HepG2 (cell line): Measurements from ENCODE around the gene CFAP43. TPM values are rescaled to one million over a fixed set of nuclear protein-coding genes. Genes with fewer than 3 reads are reported as not detected.

Experiments used
- HNRNPH1 ChIP-seq: fragments of 200-400 bp; formaldehyde crosslinking; optimal IDR thresholded peaks from 2 replicates; pipeline ENCODE3; 2017; ENCODE audit warnings: mild to moderate bottlenecking, low read depth, low read length
- MAFG ChIP-seq: sonication (generic); formaldehyde crosslinking; IDR thresholded peaks from 2 replicates; pipeline ENCODE4 v1.5.1; 2020; ENCODE audit warnings: mild to moderate bottlenecking, missing genetic modification reagents
- NFYC ChIP-seq: IDR thresholded peaks from 2 replicates; pipeline ENCODE4 v1.6.1; 2016; ENCODE audit warnings: missing genetic modification reagents, missing compliant biosample characterization
- RFX1 ChIP-seq: fragments of 450-650 bp; IDR thresholded peaks from 2 replicates; pipeline ENCODE4 v1.6.1; 2017
- RFX3 ChIP-seq: IDR thresholded peaks from 2 replicates; pipeline ENCODE4 v1.6.1; 2016; ENCODE audit warnings: missing biosample characterization, missing genetic modification reagents
- TEAD3 ChIP-seq: optimal IDR thresholded peaks from 2 replicates; pipeline ENCODE3; 2016; ENCODE audit warnings: borderline replicate concordance
- ZFX ChIP-seq: sonication (generic); formaldehyde crosslinking; IDR thresholded peaks from 2 replicates; pipeline ENCODE4 v1.4.0; 2020; ENCODE audit warnings: mild to moderate bottlenecking, low read depth, missing genetic modification reagents, moderate library complexity
- ZNF17 ChIP-seq: sonication (generic); formaldehyde crosslinking; IDR thresholded peaks from 2 replicates; pipeline ENCODE4 v1.5.0; 2020; ENCODE audit warnings: mild to moderate bottlenecking, missing genetic modification reagents
- ZNF230 ChIP-seq: sonication (generic); formaldehyde crosslinking; IDR thresholded peaks from 2 replicates; pipeline ENCODE4 v1.4.0; 2020; ENCODE audit warnings: mild to moderate bottlenecking, missing genetic modification reagents
- ZNF333 ChIP-seq: sonication (generic); formaldehyde crosslinking; IDR thresholded peaks from 2 replicates; pipeline ENCODE4 v1.4.0; 2020; ENCODE audit warnings: mild to moderate bottlenecking, missing genetic modification reagents, borderline replicate concordance
- ZNF468 ChIP-seq: sonication (generic); formaldehyde crosslinking; IDR thresholded peaks from 2 replicates; pipeline ENCODE4 v1.8.0; 2022; ENCODE audit warnings: mild to moderate bottlenecking, moderate library complexity, missing genetic modification reagents
- ZNF644 ChIP-seq: IDR thresholded peaks from 2 replicates; pipeline ENCODE4 v1.6.1; 2016; ENCODE audit warnings: low read depth
- ZNF775 ChIP-seq: sonication (generic); formaldehyde crosslinking; IDR thresholded peaks from 2 replicates; pipeline ENCODE4 v1.4.0; 2020; ENCODE audit warnings: missing genetic modification reagents, mild to moderate bottlenecking, moderate library complexity, borderline replicate concordance
- polyA plus RNA-seq, 8 experiments: library from polyadenylated mRNA; depleted of rRNA in 3 of 8; stranded (reverse) in 7 of 8; unstranded in 1 of 8; fragments of >200 nt; fragmentation: Illumina TruSeq in 4 of 8; extraction: Trizol in 4 of 8; gene quantifications; 2 replicates each; pipeline versions ENCODE4 v1.2.1 to v1.2.3, GENCODE V29; 2011 to 2016; ENCODE audit warnings: low read depth in 4 of 8, missing spikeins in 1 of 8, mixed read lengths in 1 of 8; ENCODE audit not compliant: insufficient read depth in 1 of 8
- total RNA-seq, 5 experiments: library from RNA; depleted of rRNA; stranded (reverse); fragments of >200 nt; fragmentation: Illumina TruSeq; extraction: Trizol; gene quantifications; 2 replicates each; pipeline ENCODE4 v1.2.3, GENCODE V29; 2016; ENCODE audit warnings: low read depth in 1 of 5
- TF ChIP-seq, protein P1 (sequence below): sonication (generic); formaldehyde crosslinking; IDR thresholded peaks from 2 replicates; pipeline ENCODE4 v1.4.0; 2020; ENCODE audit warnings: missing genetic modification reagents, borderline replicate concordance
- TF ChIP-seq, protein P2 (sequence below): sonication (generic); formaldehyde crosslinking; IDR thresholded peaks from 2 replicates; pipeline ENCODE4 v1.8.0; 2023; ENCODE audit warnings: mild to moderate bottlenecking, missing genetic modification reagents
- TF ChIP-seq, protein P3 (sequence below): IDR thresholded peaks from 2 replicates; pipeline ENCODE4 v1.6.1; 2012; ENCODE audit warnings: low read depth, low read length, improper control_type of control experiment
- TF ChIP-seq, protein P4 (sequence below): IDR thresholded peaks from 2 replicates; pipeline ENCODE4 v1.6.1; 2016; ENCODE audit warnings: low read depth
- TF ChIP-seq, protein P5 (sequence below): sonication (generic); formaldehyde crosslinking; IDR thresholded peaks from 2 replicates; pipeline ENCODE4 v1.4.0; 2020; ENCODE audit warnings: missing genetic modification reagents

The CFAP43 gene
- total and polyA plus RNA-seq, 2 of the 13 experiments (the other 11 are each of a cell fraction or from before 2014, with no cell fraction given) = 0.24 to 0.38 TPM

DNA sequence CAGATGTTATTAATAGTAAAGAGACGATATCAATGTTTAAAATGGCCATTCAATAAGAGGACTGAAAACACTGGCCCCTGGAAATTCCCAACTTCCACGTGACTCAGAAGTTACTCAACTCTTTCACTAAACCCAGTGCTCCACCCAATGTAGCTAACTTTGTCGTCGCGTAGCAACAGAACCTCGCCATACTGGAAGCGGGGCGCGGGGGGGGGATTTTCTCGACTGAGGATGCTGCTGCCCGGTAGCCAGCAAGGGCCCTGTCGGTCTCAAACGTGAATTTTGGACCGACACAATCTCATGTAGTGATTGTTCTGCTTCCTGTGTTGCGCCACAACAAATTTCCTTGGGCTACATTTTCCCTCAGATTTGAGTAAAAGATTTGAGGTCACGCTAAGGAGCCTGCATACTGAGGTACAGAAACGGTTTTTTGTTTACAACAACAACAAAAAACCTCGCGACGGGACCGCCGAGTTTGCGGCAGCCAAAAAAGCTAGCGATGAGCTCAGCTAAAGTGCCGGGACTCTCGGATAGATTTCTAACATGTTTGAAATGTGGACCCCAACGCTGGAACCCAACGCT, 111.2 kb downstream of the CFAP43 start (continued):
- TF ChIP-seq, protein P1, sequence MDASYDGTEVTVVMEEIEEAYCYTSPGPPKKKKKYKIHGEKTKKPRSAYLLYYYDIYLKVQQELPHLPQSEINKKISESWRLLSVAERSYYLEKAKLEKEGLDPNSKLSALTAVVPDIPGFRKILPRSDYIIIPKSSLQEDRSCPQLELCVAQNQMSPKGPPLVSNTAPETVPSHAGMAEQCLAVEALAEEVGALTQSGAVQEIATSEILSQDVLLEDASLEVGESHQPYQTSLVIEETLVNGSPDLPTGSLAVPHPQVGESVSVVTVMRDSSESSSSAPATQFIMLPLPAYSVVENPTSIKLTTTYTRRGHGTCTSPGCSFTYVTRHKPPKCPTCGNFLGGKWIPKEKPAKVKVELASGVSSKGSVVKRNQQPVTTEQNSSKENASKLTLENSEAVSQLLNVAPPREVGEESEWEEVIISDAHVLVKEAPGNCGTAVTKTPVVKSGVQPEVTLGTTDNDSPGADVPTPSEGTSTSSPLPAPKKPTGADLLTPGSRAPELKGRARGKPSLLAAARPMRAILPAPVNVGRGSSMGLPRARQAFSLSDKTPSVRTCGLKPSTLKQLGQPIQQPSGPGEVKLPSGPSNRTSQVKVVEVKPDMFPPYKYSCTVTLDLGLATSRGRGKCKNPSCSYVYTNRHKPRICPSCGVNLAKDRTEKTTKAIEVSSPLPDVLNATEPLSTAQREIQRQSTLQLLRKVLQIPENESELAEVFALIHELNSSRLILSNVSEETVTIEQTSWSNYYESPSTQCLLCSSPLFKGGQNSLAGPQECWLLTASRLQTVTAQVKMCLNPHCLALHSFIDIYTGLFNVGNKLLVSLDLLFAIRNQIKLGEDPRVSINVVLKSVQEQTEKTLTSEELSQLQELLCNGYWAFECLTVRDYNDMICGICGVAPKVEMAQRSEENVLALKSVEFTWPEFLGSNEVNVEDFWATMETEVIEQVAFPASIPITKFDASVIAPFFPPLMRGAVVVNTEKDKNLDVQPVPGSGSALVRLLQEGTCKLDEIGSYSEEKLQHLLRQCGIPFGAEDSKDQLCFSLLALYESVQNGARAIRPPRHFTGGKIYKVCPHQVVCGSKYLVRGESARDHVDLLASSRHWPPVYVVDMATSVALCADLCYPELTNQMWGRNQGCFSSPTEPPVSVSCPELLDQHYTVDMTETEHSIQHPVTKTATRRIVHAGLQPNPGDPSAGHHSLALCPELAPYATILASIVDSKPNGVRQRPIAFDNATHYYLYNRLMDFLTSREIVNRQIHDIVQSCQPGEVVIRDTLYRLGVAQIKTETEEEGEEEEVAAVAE (CRISPR knock-in tag) = 0 out of 2 replicates have a peak, but pooled peaks have one; percentile 12
- no peak; the same call in 1 of the 2 replicates for TF ChIP-seq ZFX (CRISPR knock-in tag)
- TF ChIP-seq ZNF644 (CRISPR knock-in tag) = peak; percentile 31; the same call in 1 of the 2 replicates
- 0 out of 2 replicates have a peak, but pooled peaks have one; percentile 0 for TF ChIP-seq ZNF230 (CRISPR knock-in tag)
- TF ChIP-seq, protein P2, sequence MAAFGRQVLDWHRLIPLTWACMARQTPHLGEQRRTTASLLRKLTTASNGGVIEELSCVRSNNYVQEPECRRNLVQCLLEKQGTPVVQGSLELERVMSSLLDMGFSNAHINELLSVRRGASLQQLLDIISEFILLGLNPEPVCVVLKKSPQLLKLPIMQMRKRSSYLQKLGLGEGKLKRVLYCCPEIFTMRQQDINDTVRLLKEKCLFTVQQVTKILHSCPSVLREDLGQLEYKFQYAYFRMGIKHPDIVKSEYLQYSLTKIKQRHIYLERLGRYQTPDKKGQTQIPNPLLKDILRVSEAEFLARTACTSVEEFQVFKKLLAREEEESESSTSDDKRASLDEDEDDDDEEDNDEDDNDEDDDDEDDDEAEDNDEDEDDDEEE (CRISPR knock-in tag) = no peak; the same call in 1 of the 2 replicates
- TF ChIP-seq, protein P3, sequence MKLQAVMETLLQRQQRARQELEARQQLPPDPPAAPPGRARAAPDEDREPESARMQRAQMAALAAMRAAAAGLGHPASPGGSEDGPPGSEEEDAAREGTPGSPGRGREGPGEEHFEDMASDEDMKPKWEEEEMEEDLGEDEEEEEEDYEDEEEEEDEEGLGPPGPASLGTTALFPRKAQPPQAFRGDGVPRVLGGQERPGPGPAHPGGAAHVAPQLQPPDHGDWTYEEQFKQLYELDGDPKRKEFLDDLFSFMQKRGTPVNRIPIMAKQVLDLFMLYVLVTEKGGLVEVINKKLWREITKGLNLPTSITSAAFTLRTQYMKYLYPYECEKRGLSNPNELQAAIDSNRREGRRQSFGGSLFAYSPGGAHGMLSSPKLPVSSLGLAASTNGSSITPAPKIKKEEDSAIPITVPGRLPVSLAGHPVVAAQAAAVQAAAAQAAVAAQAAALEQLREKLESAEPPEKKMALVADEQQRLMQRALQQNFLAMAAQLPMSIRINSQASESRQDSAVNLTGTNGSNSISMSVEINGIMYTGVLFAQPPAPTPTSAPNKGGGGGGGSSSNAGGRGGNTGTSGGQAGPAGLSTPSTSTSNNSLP = 0 out of 2 replicates have a peak, but pooled peaks have one; percentile 17
- no peak for TF ChIP-seq MAFG
- TF ChIP-seq RFX3 (CRISPR knock-in tag) = peak; percentile 76
- TF ChIP-seq ZNF333 (CRISPR knock-in tag) = no peak
- TF ChIP-seq ZNF17 (CRISPR knock-in tag) = no peak
- TF ChIP-seq ZNF775 (CRISPR knock-in tag) = no peak
- no peak for TF ChIP-seq ZNF468 (CRISPR knock-in tag)
- TF ChIP-seq RFX1 = peak; percentile 78
- TF ChIP-seq, protein P4, sequence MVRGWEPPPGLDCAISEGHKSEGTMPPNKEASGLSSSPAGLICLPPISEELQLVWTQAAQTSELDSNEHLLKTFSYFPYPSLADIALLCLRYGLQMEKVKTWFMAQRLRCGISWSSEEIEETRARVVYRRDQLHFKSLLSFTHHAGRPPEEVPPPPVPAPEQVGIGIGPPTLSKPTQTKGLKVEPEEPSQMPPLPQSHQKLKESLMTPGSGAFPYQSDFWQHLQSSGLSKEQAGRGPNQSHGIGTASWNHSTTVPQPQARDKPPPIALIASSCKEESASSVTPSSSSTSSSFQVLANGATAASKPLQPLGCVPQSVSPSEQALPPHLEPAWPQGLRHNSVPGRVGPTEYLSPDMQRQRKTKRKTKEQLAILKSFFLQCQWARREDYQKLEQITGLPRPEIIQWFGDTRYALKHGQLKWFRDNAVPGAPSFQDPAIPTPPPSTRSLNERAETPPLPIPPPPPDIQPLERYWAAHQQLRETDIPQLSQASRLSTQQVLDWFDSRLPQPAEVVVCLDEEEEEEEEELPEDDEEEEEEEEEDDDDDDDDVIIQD = peak; percentile 42
- TF ChIP-seq TEAD3 (CRISPR knock-in tag) = no peak
- TF ChIP-seq, protein P5, sequence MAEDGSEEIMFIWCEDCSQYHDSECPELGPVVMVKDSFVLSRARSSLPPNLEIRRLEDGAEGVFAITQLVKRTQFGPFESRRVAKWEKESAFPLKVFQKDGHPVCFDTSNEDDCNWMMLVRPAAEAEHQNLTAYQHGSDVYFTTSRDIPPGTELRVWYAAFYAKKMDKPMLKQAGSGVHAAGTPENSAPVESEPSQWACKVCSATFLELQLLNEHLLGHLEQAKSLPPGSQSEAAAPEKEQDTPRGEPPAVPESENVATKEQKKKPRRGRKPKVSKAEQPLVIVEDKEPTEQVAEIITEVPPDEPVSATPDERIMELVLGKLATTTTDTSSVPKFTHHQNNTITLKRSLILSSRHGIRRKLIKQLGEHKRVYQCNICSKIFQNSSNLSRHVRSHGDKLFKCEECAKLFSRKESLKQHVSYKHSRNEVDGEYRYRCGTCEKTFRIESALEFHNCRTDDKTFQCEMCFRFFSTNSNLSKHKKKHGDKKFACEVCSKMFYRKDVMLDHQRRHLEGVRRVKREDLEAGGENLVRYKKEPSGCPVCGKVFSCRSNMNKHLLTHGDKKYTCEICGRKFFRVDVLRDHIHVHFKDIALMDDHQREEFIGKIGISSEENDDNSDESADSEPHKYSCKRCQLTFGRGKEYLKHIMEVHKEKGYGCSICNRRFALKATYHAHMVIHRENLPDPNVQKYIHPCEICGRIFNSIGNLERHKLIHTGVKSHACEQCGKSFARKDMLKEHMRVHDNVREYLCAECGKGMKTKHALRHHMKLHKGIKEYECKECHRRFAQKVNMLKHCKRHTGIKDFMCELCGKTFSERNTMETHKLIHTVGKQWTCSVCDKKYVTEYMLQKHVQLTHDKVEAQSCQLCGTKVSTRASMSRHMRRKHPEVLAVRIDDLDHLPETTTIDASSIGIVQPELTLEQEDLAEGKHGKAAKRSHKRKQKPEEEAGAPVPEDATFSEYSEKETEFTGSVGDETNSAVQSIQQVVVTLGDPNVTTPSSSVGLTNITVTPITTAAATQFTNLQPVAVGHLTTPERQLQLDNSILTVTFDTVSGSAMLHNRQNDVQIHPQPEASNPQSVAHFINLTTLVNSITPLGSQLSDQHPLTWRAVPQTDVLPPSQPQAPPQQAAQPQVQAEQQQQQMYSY (CRISPR knock-in tag) = no peak
- TF ChIP-seq HNRNPH1 = no peak
- no peak for TF ChIP-seq NFYC
